Left lung (tissue), 10 donors: ENCODE measurements around the gene PDE10A. TPM values are rescaled to one million over a fixed set of nuclear protein-coding genes. Genes with fewer than 3 reads are reported as not detected.

Source experiments
- ATAC-seq: fragments of 200-7000 bp; cut with Tn5 transposase; one replicate; pipeline ENCODE4 v1.9.1; 2020; ENCODE audit warnings: moderate library complexity
- DNase-seq, 4 donors: peaks; one replicate each; pipeline ENCODE4 v3.0.0-alpha.2; 2013 to 2020
- H3K27ac ChIP-seq, 2 donors: fragments of 200-600 bp; sonication (generic) in 1 of 2; one replicate each; pipeline versions ENCODE4 v1.5.0 to v1.8.0; 2020 to 2021
- H3K27me3 ChIP-seq, 2 donors: fragments of 200-600 bp; sonication (generic) in 1 of 2; one replicate each; pipeline versions ENCODE4 v1.5.0 to v1.8.0; 2020 to 2021
- H3K36me3 ChIP-seq, 2 donors: fragments of 200-600 bp; sonication (generic) in 1 of 2; one replicate each; pipeline versions ENCODE4 v1.5.0 to v1.8.0; 2020 to 2021
- H3K4me1 ChIP-seq, 2 donors: fragments of 200-600 bp; one replicate each; pipeline ENCODE4 v1.8.0; 2021
- H3K4me3 ChIP-seq, 2 donors: fragments of 200-600 bp; sonication (generic) in 1 of 2; one replicate each; pipeline versions ENCODE4 v1.5.0 to v1.8.0; 2020 to 2021; ENCODE audit warnings: mild to moderate bottlenecking in 1 of 2
- H3K9me3 ChIP-seq, 2 donors: fragments of 200-600 bp; sonication (generic) in 1 of 2; one replicate each; pipeline versions ENCODE4 v1.5.0 to v1.8.0; 2020 to 2021
- CTCF ChIP-seq, 2 donors: fragments of 200-600 bp; sonication (generic) in 1 of 2; IDR thresholded peaks; one replicate each; pipeline versions ENCODE4 v1.5.0 to v1.8.0; 2021; ENCODE audit warnings: antibody characterized with exemption in 2 of 2
- intact Hi-C, 2 donors: fragments of 100-400 bp; cut with DNase I; formaldehyde crosslinking; loops; one replicate each; pipeline versions ENCODE4 v1.11.2 to v1.14.2; 2022
- polyA plus RNA-seq, 6 donors: library from polyadenylated mRNA; unstranded; fragments of 120-200 nt; gene quantifications; one replicate each; pipeline ENCODE4 v1.2.1, GENCODE V29; 2013; ENCODE audit not compliant: insufficient read length in 6 of 6
- total RNA-seq, 2 donors: library from RNA; stranded (reverse); fragmentation: NEBNext Ultra II Directional; extraction: Animal tissue kit (Norgen Biotek cat#: 25700); gene quantifications; one replicate each; pipeline ENCODE4 v1.2.1, GENCODE V29; 2021
- donor health status: DM: no; HTN: yes; CAD: no.
- donor health status: DM: no; HTN: no; CAD: no.

Gene PDE10A
- total and polyA plus RNA-seq, 8 donors, result 1.3 to 10.0 (median 8.2) TPM

- no peaks in the 10 kb centered on the region for H3K9me3 ChIP-seq
- no peak overlapping the region for H3K4me3 ChIP-seq
- TF ChIP-seq CTCF (IDR thresholded peaks at IDR 0.05), result no peak
- no peaks in the 10 kb centered on the region for H3K27me3 ChIP-seq
- no peak for DNase-seq
- no peaks in the 10 kb centered on the region for H3K4me1 ChIP-seq
- ATAC-seq, result no peak
- H3K27ac ChIP-seq, result no peak overlapping the region
- no peaks in the 10 kb centered on the region for H3K36me3 ChIP-seq
- intact Hi-C loops, result no loop called here
These were observed 18.3 kb downstream of the PDE10A start for GRCh38 chr6:165644586-165645266.

- Histone ChIP-seq H3K9me3 (no peaks in the 10 kb centered on the region), H3K4me1 (no peaks in the 10 kb centered on the region), H3K36me3 (no peaks in the 10 kb centered on the region), H3K27me3 (no peaks in the 10 kb centered on the region), H3K27ac (no peak overlapping the region), H3K4me3 (no peak overlapping the region)
- intact Hi-C loops, result no loop called here
- ATAC-seq, result no peak
- no peak for TF ChIP-seq CTCF (IDR thresholded peaks at IDR 0.05)
- DNase-seq, result no peak
These were observed 20.0 kb downstream of the PDE10A start for GRCh38 chr6:165643015-165643414.

- H3K36me3 ChIP-seq, result no peaks in the 10 kb centered on the region
- no peaks in the 10 kb centered on the region for H3K4me1 ChIP-seq
- no peak for DNase-seq
- no peak overlapping the region for H3K4me3 ChIP-seq
- no peak for TF ChIP-seq CTCF (IDR thresholded peaks at IDR 0.05)
- H3K27ac ChIP-seq, result no peak overlapping the region
- no peaks in the 10 kb centered on the region for H3K27me3 ChIP-seq
- intact Hi-C loops, result no loop called here
- ATAC-seq, result no peak
- H3K9me3 ChIP-seq, result no peaks in the 10 kb centered on the region
These were observed 21.3 kb downstream of the PDE10A start for GRCh38 chr6:165641672-165642156.

GRCh38 chr6:165640806-165641205, 22.2 kb downstream of the PDE10A start:
- TF ChIP-seq CTCF (IDR thresholded peaks at IDR 0.05), result no peak
- Histone ChIP-seq H3K4me3 (no peak overlapping the region), H3K27me3 (no peaks in the 10 kb centered on the region), H3K9me3 (no peaks in the 10 kb centered on the region), H3K36me3 (no peaks in the 10 kb centered on the region), H3K4me1 (no peaks in the 10 kb centered on the region), H3K27ac (no peak overlapping the region)
- ATAC-seq, result no peak
- DNase-seq, result no peak
- intact Hi-C loops, result no loop called here

- no peak for TF ChIP-seq CTCF (IDR thresholded peaks at IDR 0.05)
- intact Hi-C loops, result no loop called here
- H3K36me3 ChIP-seq, result no peaks in the 10 kb centered on the region
- H3K27me3 ChIP-seq, result no peaks in the 10 kb centered on the region
- H3K27ac ChIP-seq, result no peak overlapping the region
- DNase-seq (no peak), ATAC-seq (no peak)
- no peak overlapping the region for H3K4me3 ChIP-seq
- no peaks in the 10 kb centered on the region for H3K4me1 ChIP-seq
- no peaks in the 10 kb centered on the region for H3K9me3 ChIP-seq
These were observed 24.5 kb downstream of the PDE10A start for GRCh38 chr6:165638530-165638929.
